ENCODE data around the gene PPP1R14C.

DNA sequence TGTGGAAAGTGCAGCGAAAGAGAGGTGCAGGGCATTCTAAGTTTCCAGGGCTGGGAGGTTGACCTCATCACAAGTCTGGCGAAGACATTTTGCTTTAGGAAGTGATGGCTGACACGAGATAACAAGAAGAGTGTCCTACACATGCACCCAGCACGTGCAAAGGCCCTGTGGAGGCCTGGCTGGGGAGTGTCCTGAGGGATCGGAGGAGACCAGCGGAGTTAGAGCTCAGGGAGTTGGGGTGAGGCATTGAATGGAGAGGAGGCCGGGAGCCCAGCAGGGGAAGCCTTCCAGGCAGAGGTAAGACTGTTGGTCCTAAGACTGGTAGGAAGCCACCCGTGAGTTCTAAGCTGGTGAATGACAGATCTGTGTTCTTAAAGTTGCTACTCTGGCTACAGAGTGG lies 58.4 kb downstream of the PPP1R14C start:
- TF ChIP-seq EZH2 (IDR thresholded peaks at IDR 0.05; ENCODE audit: borderline replicate concordance) (no peak), EZH2phosphoT487 (IDR thresholded peaks at IDR 0.05; ENCODE audit: low read depth, severe bottlenecking, unreplicated experiment) (no peak)
- TF ChIP-seq, protein P1, sequence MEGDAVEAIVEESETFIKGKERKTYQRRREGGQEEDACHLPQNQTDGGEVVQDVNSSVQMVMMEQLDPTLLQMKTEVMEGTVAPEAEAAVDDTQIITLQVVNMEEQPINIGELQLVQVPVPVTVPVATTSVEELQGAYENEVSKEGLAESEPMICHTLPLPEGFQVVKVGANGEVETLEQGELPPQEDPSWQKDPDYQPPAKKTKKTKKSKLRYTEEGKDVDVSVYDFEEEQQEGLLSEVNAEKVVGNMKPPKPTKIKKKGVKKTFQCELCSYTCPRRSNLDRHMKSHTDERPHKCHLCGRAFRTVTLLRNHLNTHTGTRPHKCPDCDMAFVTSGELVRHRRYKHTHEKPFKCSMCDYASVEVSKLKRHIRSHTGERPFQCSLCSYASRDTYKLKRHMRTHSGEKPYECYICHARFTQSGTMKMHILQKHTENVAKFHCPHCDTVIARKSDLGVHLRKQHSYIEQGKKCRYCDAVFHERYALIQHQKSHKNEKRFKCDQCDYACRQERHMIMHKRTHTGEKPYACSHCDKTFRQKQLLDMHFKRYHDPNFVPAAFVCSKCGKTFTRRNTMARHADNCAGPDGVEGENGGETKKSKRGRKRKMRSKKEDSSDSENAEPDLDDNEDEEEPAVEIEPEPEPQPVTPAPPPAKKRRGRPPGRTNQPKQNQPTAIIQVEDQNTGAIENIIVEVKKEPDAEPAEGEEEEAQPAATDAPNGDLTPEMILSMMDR (IDR thresholded peaks at IDR 0.05; ENCODE audit: poor library complexity) = no peak
